Measurements from ENCODE around the gene ACSS3.
"Not testable (repeated sequence)": the region's sequence is repeated elsewhere in the genome, so short reads cannot be mapped to it uniquely, and the experiment has no call there.

Gene ACSS3

GRCh38 chr12:81170072-81170471, 92.2 kb downstream of the ACSS3 start:
- no peak for DNase-seq

- DNase-seq, result no peak
Measured at GRCh38 chr12:81172851-81173250, 95.0 kb downstream of the ACSS3 start.

GRCh38 chr12:81174664-81175063, 96.8 kb downstream of the ACSS3 start:
- peak; percentile 89 for DNase-seq

GRCh38 chr12:81176796-81177195, 98.9 kb downstream of the ACSS3 start:
- no peak for DNase-seq

GRCh38 chr12:81181691-81182090, 103.8 kb downstream of the ACSS3 start:
- DNase-seq, result no peak

GRCh38 chr12:81187686-81188085, 109.8 kb downstream of the ACSS3 start:
- no peak for DNase-seq

- no peak for DNase-seq
Measured at GRCh38 chr12:81196595-81196994, 118.7 kb downstream of the ACSS3 start.

- not testable (repeated sequence) for DNase-seq
Measured at GRCh38 chr12:81200561-81200960, 122.7 kb downstream of the ACSS3 start.

- no peak for DNase-seq
Measured at GRCh38 chr12:81203671-81204204, 125.9 kb downstream of the ACSS3 start.

- no peak for DNase-seq
Measured at GRCh38 chr12:81205416-81205815, 127.5 kb downstream of the ACSS3 start.

GRCh38 chr12:81206429-81206828, 128.6 kb downstream of the ACSS3 start:
- peak; percentile 93 for DNase-seq

GRCh38 chr12:81207173-81207572, 129.3 kb downstream of the ACSS3 start:
- DNase-seq, result no peak

GRCh38 chr12:81207664-81208063, 129.8 kb downstream of the ACSS3 start:
- no peak for DNase-seq

GRCh38 chr12:81208187-81208911, 130.5 kb downstream of the ACSS3 start:
- no peak for DNase-seq

- no peak for DNase-seq
Measured at GRCh38 chr12:81209012-81209411, 131.1 kb downstream of the ACSS3 start.

- not testable (repeated sequence) for DNase-seq
Measured at GRCh38 chr12:81209772-81210225, 131.9 kb downstream of the ACSS3 start.

GRCh38 chr12:81211306-81211705, 133.4 kb downstream of the ACSS3 start:
- no peak for DNase-seq

GRCh38 chr12:81212996-81213696, 135.3 kb downstream of the ACSS3 start:
- DNase-seq, result no peak

GRCh38 chr12:81216739-81217138, 138.9 kb downstream of the ACSS3 start:
- no peak for DNase-seq

- no peak for DNase-seq
Measured at GRCh38 chr12:81221681-81222080, 143.8 kb downstream of the ACSS3 start.

- no peak for DNase-seq
Measured at GRCh38 chr12:81222846-81223592, 145.1 kb downstream of the ACSS3 start.

- DNase-seq, result no peak
Measured at GRCh38 chr12:81224626-81225025, 146.7 kb downstream of the ACSS3 start.

- DNase-seq, result no peak
Measured at GRCh38 chr12:81229759-81230158, 151.9 kb downstream of the ACSS3 start.
